A549 (cell line): Measurements from ENCODE around the gene POMT1. TPM values are rescaled to one million over a fixed set of nuclear protein-coding genes. Genes with fewer than 3 reads are reported as not detected.

ENCODE experiments used
- ATAC-seq, 2 experiments: fragments of 200-7000 bp in 1 of 2; fragments of >200 bp in 1 of 2; cut with Nextera tagmentation in 1 of 2; cut with Tn5 transposase in 1 of 2; 3 replicates each; pipeline versions ENCODE4 v1.8.0 to v1.9.1; 2018 to 2020; ENCODE audit warnings: mild to moderate bottlenecking in 1 of 2, moderate library complexity in 1 of 2
- CTCF ChIA-PET: fragments of 300-600 bp; sonication (Branson Sonifier 250); formaldehyde crosslinking; extraction: SDS; loops from one replicate; lab custom pipeline; 2021; ENCODE audit warnings: antibody characterized with exemption, inconsistent platforms; lab: Yijun Ruan, JAX
- POLR2A ChIA-PET: fragments of 350-600 bp; formaldehyde crosslinking; extraction: SDS; loops from one replicate; lab custom pipeline; 2021; ENCODE audit warnings: antibody characterized with exemption, inconsistent platforms; lab: Yijun Ruan, JAX
- DNase-seq, 2 experiments: peaks; one replicate each; pipeline versions ENCODE4 v3.0.0 to v3.0.0-alpha.2; 2011 to 2016; ENCODE audit warnings: low read depth in 1 of 2, low spot score in 1 of 2
- FAIRE-seq: peaks from 2 replicates; lab custom pipeline; 2011; peaks lifted over from hg19 to GRCh38; lab: Jason Lieb, UNC
- H3K27ac ChIP-seq, 2 experiments: fragments of >200 bp; sonication (Bioruptor Twin); formaldehyde crosslinking; 3 replicates each; pipeline ENCODE4 v1.5.1; 2016 to 2017
- H3K4me1 ChIP-seq: fragments of >200 bp; sonication (Bioruptor Twin); formaldehyde crosslinking; 3 replicates; pipeline ENCODE4 v1.6.1; 2016
- H3K4me2 ChIP-seq: fragments of >200 bp; sonication (Bioruptor Twin); formaldehyde crosslinking; 3 replicates; pipeline ENCODE4 v1.6.1; 2016
- H3K4me3 ChIP-seq: fragments of >200 bp; sonication (Bioruptor Twin); formaldehyde crosslinking; 3 replicates; pipeline ENCODE4 v1.5.1; 2016
- H3K9me3 ChIP-seq: fragments of >200 bp; sonication (Bioruptor Twin); formaldehyde crosslinking; 3 replicates; pipeline ENCODE4 v1.6.1; 2016
- ATOH8 ChIP-seq: fragments of 250-450 bp; sonication (Bioruptor Pico); IDR thresholded peaks from 2 replicates; pipeline ENCODE4 v1.5.0; 2020; ENCODE audit warnings: low read depth, mild to moderate bottlenecking, moderate library complexity
- BHLHE40 ChIP-seq: IDR thresholded peaks from 2 replicates; pipeline ENCODE4 v1.6.1; 2012; ENCODE audit warnings: low read depth, low read length, inconsistent platforms
- CBX2 ChIP-seq: fragments of 200-600 bp; sonication (generic); IDR thresholded peaks from 2 replicates; pipeline ENCODE4 v1.6.1; 2016; ENCODE audit warnings: low read depth, mild to moderate bottlenecking, borderline replicate concordance
- CEBPB ChIP-seq, 2 experiments: fragments of >200 bp in 1 of 2; sonication (Bioruptor Twin) in 1 of 2; formaldehyde crosslinking in 1 of 2; IDR thresholded peaks; 2 replicates each; pipeline ENCODE4 v1.6.1; 2012 to 2016
- CHD2 ChIP-seq: fragments of 150-350 bp; IDR thresholded peaks from 2 replicates; pipeline ENCODE4 v1.6.1; 2014; ENCODE audit warnings: low read length; ENCODE audit not compliant: partially characterized antibody
- CTCF ChIP-seq: fragments of >200 bp; sonication (Bioruptor Twin); formaldehyde crosslinking; IDR thresholded peaks from 3 replicates; pipeline ENCODE4 v1.5.1; 2016
- EHF ChIP-seq: fragments of 250-450 bp; sonication (Bioruptor Pico); IDR thresholded peaks from 2 replicates; pipeline ENCODE4 v1.5.0; 2020; ENCODE audit warnings: mild to moderate bottlenecking
- ELK1 ChIP-seq: fragments of 150-350 bp; IDR thresholded peaks from 2 replicates; pipeline ENCODE4 v1.6.1; 2014; ENCODE audit warnings: low read depth, mild to moderate bottlenecking, low read length
- ESRRA ChIP-seq: fragments of 150-350 bp; IDR thresholded peaks from 2 replicates; pipeline ENCODE4 v1.6.1; 2014; ENCODE audit warnings: mild to moderate bottlenecking, low read length, borderline replicate concordance
- FOXS1 ChIP-seq: fragments of 250-450 bp; sonication (Bioruptor Pico); IDR thresholded peaks from 2 replicates; pipeline ENCODE4 v1.5.0; 2020; ENCODE audit warnings: mild to moderate bottlenecking, moderate library complexity
- GATA3 ChIP-seq: IDR thresholded peaks from 2 replicates; pipeline ENCODE4 v1.6.1; 2012; ENCODE audit warnings: borderline replicate concordance
- HDAC2 ChIP-seq: fragments of 200-600 bp; sonication (generic); IDR thresholded peaks from 2 replicates; pipeline ENCODE4 v1.6.1; 2016
- HES2 ChIP-seq: fragments of >200 bp; sonication (Bioruptor Twin); formaldehyde crosslinking; IDR thresholded peaks from 2 replicates; pipeline ENCODE4 v1.6.1; 2016
- HOXB5 ChIP-seq: fragments of 250-450 bp; sonication (Bioruptor Pico); IDR thresholded peaks from 2 replicates; pipeline ENCODE4 v1.5.0; 2020; ENCODE audit warnings: mild to moderate bottlenecking, moderate library complexity
- JUN ChIP-seq, 2 experiments: fragments of >200 bp; sonication (Bioruptor Twin); formaldehyde crosslinking; IDR thresholded peaks; 2 replicates in 1 of 2; 3 replicates in 1 of 2; pipeline ENCODE4 v1.6.1; 2016 to 2017
- KDM1A ChIP-seq: fragments of 200-600 bp; sonication (generic); IDR thresholded peaks from 2 replicates; pipeline ENCODE4 v1.6.1; 2016; ENCODE audit warnings: low read depth, mild to moderate bottlenecking
- MAZ ChIP-seq: fragments of 150-350 bp; IDR thresholded peaks from 2 replicates; pipeline ENCODE4 v1.6.1; 2014; ENCODE audit warnings: antibody characterized with exemption, low read depth, low read length, borderline replicate concordance
- NFE2L2 ChIP-seq: fragments of 150-350 bp; conservative IDR thresholded peaks from 2 replicates; pipeline ENCODE4 v1.6.1; 2014; ENCODE audit warnings: low read length
- NPAS2 ChIP-seq: fragments of 250-450 bp; sonication (Bioruptor Pico); IDR thresholded peaks from 2 replicates; pipeline ENCODE4 v1.8.0; 2022; ENCODE audit warnings: mild to moderate bottlenecking, moderate library complexity, borderline replicate concordance
- PBX3 ChIP-seq: IDR thresholded peaks from 2 replicates; pipeline ENCODE4 v1.6.1; 2012
- POLR2A ChIP-seq: IDR thresholded peaks from 2 replicates; pipeline ENCODE4 v1.6.1; 2012; ENCODE audit warnings: mild to moderate bottlenecking, low read length
- RAD21 ChIP-seq, 2 experiments: fragments of >200 bp in 1 of 2; sonication (Bioruptor Twin) in 1 of 2; formaldehyde crosslinking in 1 of 2; IDR thresholded peaks in 1 of 2; conservative IDR thresholded peaks in 1 of 2; 2 replicates in 1 of 2; 3 replicates in 1 of 2; pipeline ENCODE4 v1.6.1; 2012 to 2018; ENCODE audit warnings: inconsistent platforms in 1 of 2
- REST ChIP-seq: fragments of 200-600 bp; sonication (generic); IDR thresholded peaks from 2 replicates; pipeline ENCODE4 v1.6.1; 2016; ENCODE audit warnings: antibody characterized with exemption, mild to moderate bottlenecking, moderate library complexity
- RFX5 ChIP-seq: fragments of 450-650 bp; IDR thresholded peaks from 2 replicates; pipeline ENCODE4 v1.7.1; 2014; ENCODE audit warnings: antibody characterized with exemption, mild to moderate bottlenecking, moderate library complexity
- TFCP2L1 ChIP-seq: fragments of 250-450 bp; sonication (Bioruptor Pico); IDR thresholded peaks from 2 replicates; pipeline ENCODE4 v1.5.0; 2021; ENCODE audit warnings: mild to moderate bottlenecking
- TP53 ChIP-seq: fragments of 250-450 bp; sonication (Bioruptor Pico); IDR thresholded peaks from 2 replicates; pipeline ENCODE4 v1.5.0; 2021; ENCODE audit warnings: mild to moderate bottlenecking, moderate library complexity
- ZC3H11A ChIP-seq: fragments of 450-650 bp; IDR thresholded peaks from 2 replicates; pipeline ENCODE4 v1.6.1; 2014; ENCODE audit warnings: antibody characterized with exemption, mild to moderate bottlenecking
- ZNF302 ChIP-seq: fragments of 250-450 bp; sonication (Bioruptor Pico); IDR thresholded peaks from 2 replicates; pipeline ENCODE4 v1.9.0; 2021; ENCODE audit warnings: inconsistent platforms, mild to moderate bottlenecking, moderate library complexity
- WGBS: methylation state at CpG from one replicate; pipeline ENCODE4 v1.1.6; 2017; ENCODE audit errors: missing lambda C conversion rate; 5-methylcytosine and 5-hydroxymethylcytosine counted together
- polyA plus RNA-seq, 4 experiments: library from polyadenylated mRNA; depleted of rRNA in 3 of 4; stranded (reverse); fragments of >200 nt; fragmentation: RNase III in 1 of 4; extraction: RNeasy Plus Mini Kit Qiagen cat#74134 plus additional on column Dnase treatment in 1 of 4; gene quantifications; 2 replicates in 3 of 4; 3 replicates in 1 of 4; pipeline ENCODE4 v1.2.3, GENCODE V29; 2011 to 2017

POMT1 gene
- polyA plus RNA-seq, 2 of the 4 experiments (the other 2 are of a cell fraction) = 16.5 to 17.7 TPM

- TF ChIP-seq JUN (IDR thresholded peaks at IDR 0.05) (no peak), KDM1A (no peak), HOXB5 (CRISPR knock-in tag) (no peak), NFE2L2 (no peak), REST (no peak), TP53 (no peak), CHD2 (no peak), EHF (CRISPR knock-in tag) (no peak), NPAS2 (CRISPR knock-in tag) (no peak), GATA3 (no peak), BHLHE40 (no peak), ESRRA (no peak), ATOH8 (no peak), PBX3 (no peak), ZNF302 (CRISPR knock-in tag) (no peak), HES2 (no peak), CEBPB (IDR thresholded peaks at IDR 0.05) (no peak), RFX5 (no peak), ZC3H11A (no peak)
- no peak for FAIRE-seq
- no peak overlapping the region for H3K4me3 ChIP-seq
- no peak for ATAC-seq
- peaks cover 10% of the 10 kb centered on the region; the same call in 2 of the 3 replicates for H3K4me1 ChIP-seq
- CTCF ChIA-PET = interaction anchor here (0.7 kb wide), 1 partner anchor 21 kb away, joined by 3 read pairs; no protein-coding TSS in a partner anchor
- H3K4me2 ChIP-seq = no peak overlapping the region
- no peak overlapping the region for H3K27ac ChIP-seq
- WGBS = 89% methylated on average over 8 of the region's 8 CpGs
- no peaks in the 10 kb centered on the region for H3K9me3 ChIP-seq
- POLR2A ChIA-PET = interaction anchor here (0.6 kb wide), 1 partner anchor 1608 kb away, joined by 5 read pairs; no protein-coding TSS in a partner anchor
- DNase-seq = no peak
These were observed 2.3 kb downstream of the POMT1 start for GRCh38 chr9:131505012-131505411.

GRCh38 chr9:131511416-131511815, 8.7 kb downstream of the POMT1 start:
- 77% methylated on average over 7 of the region's 7 CpGs for WGBS
- FAIRE-seq = no peak
- POLR2A ChIA-PET = no interaction called here
- TF ChIP-seq CBX2 (no peak), PBX3 (no peak), ELK1 (no peak), ZNF302 (CRISPR knock-in tag) (no peak), FOXS1 (no peak), BHLHE40 (no peak), MAZ (no peak), TFCP2L1 (CRISPR knock-in tag) (no peak), POLR2A (no peak), RAD21 (conservative IDR thresholded peaks at IDR 0.05 in 1 of 2, IDR thresholded peaks at IDR 0.05 in 1 of 2) (no peak), HDAC2 (no peak), CTCF (no peak), NPAS2 (CRISPR knock-in tag) (no peak)

More at GRCh38 chr9:131511416-131511815, 8.7 kb downstream of the POMT1 start:
- Histone ChIP-seq H3K4me3 (no peak overlapping the region), H3K9me3 (no peaks in the 10 kb centered on the region), H3K4me1 (no peaks in the 10 kb centered on the region), H3K27ac (no peak overlapping the region), H3K4me2 (no peak overlapping the region)
- DNase-seq (no peak), ATAC-seq (no peak)
- CTCF ChIA-PET = interaction anchor here (0.8 to 1.7 kb wide), 3 partner anchors 44 to 161 kb away, joined by 3 to 4 read pairs (median 3); no protein-coding TSS in a partner anchor
